Right lobe of liver (tissue), 6 donors: ENCODE results near the gene DUXA. TPM values are rescaled to one million over a fixed set of nuclear protein-coding genes. Genes with fewer than 3 reads are reported as not detected.
A peak's percentile ranks its signal among the peaks of the same experiment; 100 is the strongest.

ENCODE experiments used
- ATAC-seq, 4 donors: fragments of 200-7000 bp; cut with Tn5 transposase; one replicate each; pipeline ENCODE4 v1.9.1; 2020; ENCODE audit warnings: mild to moderate bottlenecking in 4 of 4, moderate library complexity in 4 of 4
- DNase-seq, 3 donors: peaks; one replicate each; pipeline ENCODE4 v3.0.0-alpha.2; 2020
- H3K27ac ChIP-seq, 3 donors: fragments of 200-600 bp; one replicate each; pipeline ENCODE4 v1.8.0; 2022
- H3K27me3 ChIP-seq, 2 donors: fragments of 200-600 bp; one replicate each; pipeline ENCODE4 v1.8.0; 2022
- H3K36me3 ChIP-seq, 4 donors: fragments of 200-600 bp; sonication (generic) in 1 of 4; one replicate each; pipeline versions ENCODE4 v1.5.1 to v1.8.0; 2017 to 2022; ENCODE audit warnings: control low read depth in 1 of 4
- H3K4me1 ChIP-seq, 4 donors: fragments of 200-600 bp; sonication (generic) in 1 of 4; one replicate each; pipeline versions ENCODE4 v1.5.1 to v1.8.0; 2017 to 2022; ENCODE audit warnings: control low read depth in 1 of 4
- H3K4me3 ChIP-seq, 3 donors: fragments of 200-600 bp; one replicate each; pipeline ENCODE4 v1.8.0; 2022
- H3K9me3 ChIP-seq, 4 donors: fragments of 200-600 bp; sonication (generic) in 1 of 4; one replicate each; pipeline versions ENCODE4 v1.5.1 to v1.8.0; 2017 to 2022; ENCODE audit warnings: control low read depth in 1 of 4
- CTCF ChIP-seq, 4 donors: fragments of 200-600 bp in 3 of 4; fragments of 450-650 bp in 1 of 4; IDR thresholded peaks; one replicate each; pipeline versions ENCODE4 v1.5.1 to v1.8.0; 2016 to 2022; ENCODE audit warnings: antibody characterized with exemption in 4 of 4, mild to moderate bottlenecking in 2 of 4
- POLR2A ChIP-seq: fragments of 450-650 bp; IDR thresholded peaks from one replicate; pipeline ENCODE4 v1.6.1; 2017; ENCODE audit warnings: antibody characterized with exemption, mild to moderate bottlenecking
- WGBS: methylation state at CpG from one replicate; pipeline ENCODE4 v1.1.6; 2018; ENCODE audit warnings: low coverage, low lambda C conversion rate; ENCODE audit not compliant: insufficient coverage; ENCODE audit errors: missing lambda C conversion rate; 5-methylcytosine and 5-hydroxymethylcytosine counted together
- intact Hi-C, 2 donors: fragments of 100-400 bp; cut with DNase I; formaldehyde crosslinking; loops; one replicate each; pipeline versions ENCODE4 v1.11.2 to v1.14.1; 2022
- total RNA-seq, 6 experiments: library from RNA; depleted of rRNA in 2 of 6; stranded (reverse); fragments of >200 nt in 2 of 6; fragmentation: NEBNext Ultra II Directional in 3 of 6; extraction: Animal tissue kit (Norgen Biotek cat#: 25700) in 3 of 6; gene quantifications; one replicate each; pipeline versions ENCODE4 v1.1.0 to v1.2.4, GENCODE V29; 2016 to 2023
- donor health status: DM: no; HTN: yes; CAD: no.
- donor health status: DM: no; HTN: no; CAD: no.
- donor health status: DM: no; HTN: no; CAD: no.
- donor health status: DM: no; HTN: yes; CAD: no.
- donor health status: DM: no; HTN: yes; CAD: no.

Gene DUXA
- total RNA-seq, 6 experiments from 2014 or later = not detected

- TF ChIP-seq POLR2A = no peak
- TF ChIP-seq CTCF (IDR thresholded peaks at IDR 0.05) = no peak
- ATAC-seq = peak in 1 of 4 donors; percentile 43
- intact Hi-C loops = no loop called here
- Histone ChIP-seq H3K36me3 (no peaks in the 10 kb centered on the region), H3K4me3 (peak overlapping the region in 1 of 3 donors; percentile 41), H3K9me3 (no peaks in the 10 kb centered on the region), H3K4me1 (no peaks in the 10 kb centered on the region), H3K27me3 (no peaks in the 10 kb centered on the region), H3K27ac (no peak overlapping the region)
- peak in 1 of 3 donors; percentile 30 for DNase-seq
- WGBS = 5% methylated on average over 22 of the region's 42 CpGs
Observed at GRCh38 chr19:57171551-57172081, 4.3 kb upstream of the DUXA start.

- TF ChIP-seq POLR2A (no peak), CTCF (IDR thresholded peaks at IDR 0.05) (no peak)
- no peak for DNase-seq
- no peak for ATAC-seq
- H3K27ac ChIP-seq = no peak overlapping the region
- no peak overlapping the region for H3K4me3 ChIP-seq
- H3K4me1 ChIP-seq = no peaks in the 10 kb centered on the region
- H3K9me3 ChIP-seq = no peaks in the 10 kb centered on the region
- intact Hi-C loops = no loop called here
- H3K27me3 ChIP-seq = no peaks in the 10 kb centered on the region
- H3K36me3 ChIP-seq = no peaks in the 10 kb centered on the region
- WGBS = 55% methylated on average over 7 of the region's 7 CpGs
Observed at GRCh38 chr19:57165846-57166245, 1.4 kb downstream of the DUXA start.

GRCh38 chr19:57161985-57162539, 5.2 kb downstream of the DUXA start:
- Histone ChIP-seq H3K9me3 (no peaks in the 10 kb centered on the region), H3K27ac (no peak overlapping the region), H3K36me3 (no peaks in the 10 kb centered on the region), H3K4me1 (no peaks in the 10 kb centered on the region), H3K4me3 (no peak overlapping the region), H3K27me3 (no peaks in the 10 kb centered on the region)
- ATAC-seq (no peak), DNase-seq (no peak)
- intact Hi-C loops = no loop called here
- WGBS = 46% methylated on average over 5 of the region's 5 CpGs
- TF ChIP-seq POLR2A (no peak), CTCF (IDR thresholded peaks at IDR 0.05) (no peak)

- TF ChIP-seq CTCF (IDR thresholded peaks at IDR 0.05) (no peak), POLR2A (no peak)
Observed at GRCh38 chr19:57152921-57153320, 14.4 kb downstream of the DUXA start.

More at GRCh38 chr19:57152921-57153320, 14.4 kb downstream of the DUXA start:
- intact Hi-C loops = no loop called here
- Histone ChIP-seq H3K36me3 (no peaks in the 10 kb centered on the region), H3K27me3 (no peaks in the 10 kb centered on the region), H3K4me1 (no peaks in the 10 kb centered on the region), H3K4me3 (no peak overlapping the region), H3K27ac (no peak overlapping the region), H3K9me3 (no peaks in the 10 kb centered on the region)
- WGBS = 62% methylated on average over 5 of the region's 5 CpGs
- no peak for ATAC-seq
- DNase-seq = no peak
